SKM-1 (cell line): ENCODE results near the gene SHLD2.
"Not testable (repeated sequence)": the region's sequence is repeated elsewhere in the genome, so short reads cannot be mapped to it uniquely, and the experiment has no call there.

Experiments used
- DNase-seq: peaks from one replicate; lab custom pipeline; 2025; ENCODE audit not compliant: unreplicated experiment; lab: John Stamatoyannopoulos, UW

SHLD2 gene

GRCh38 chr10:87094373-87095235, at the start of gene SHLD2, which contains the start of gene GLUD1:
Gene SHLD2 (plus strand): TSS chr10:87095206. CDS start chr10:87151355, 56,149 bp downstream.
Gene GLUD1 (minus strand): TSS chr10:87094843. CDS start chr10:87094769, 74 bp downstream.
- peak; percentile 86 for DNase-seq

GRCh38 chr10:87045434-87045938, 49.5 kb upstream of the SHLD2 start:
- no peak for DNase-seq

GRCh38 chr10:87053111-87053510, 41.9 kb upstream of the SHLD2 start:
- DNase-seq: no peak

- no peak for DNase-seq
These were observed 41.3 kb upstream of the SHLD2 start for GRCh38 chr10:87053577-87054181.

- DNase-seq: no peak
These were observed 40.4 kb upstream of the SHLD2 start for GRCh38 chr10:87054373-87055295.

- DNase-seq: no peak
These were observed 36.8 kb upstream of the SHLD2 start for GRCh38 chr10:87058171-87058570.

GRCh38 chr10:87059401-87059800, 35.6 kb upstream of the SHLD2 start:
- no peak for DNase-seq

GRCh38 chr10:87060280-87060928, 34.6 kb upstream of the SHLD2 start:
- DNase-seq: no peak

- DNase-seq: no peak
These were observed 30.4 kb upstream of the SHLD2 start for GRCh38 chr10:87064651-87065050.

GRCh38 chr10:87066178-87066577, 28.8 kb upstream of the SHLD2 start:
- no peak for DNase-seq

- DNase-seq: no peak
These were observed 28.1 kb upstream of the SHLD2 start for GRCh38 chr10:87066865-87067264.

GRCh38 chr10:87068281-87068680, 26.7 kb upstream of the SHLD2 start:
- DNase-seq: no peak

GRCh38 chr10:87072449-87072848, 22.6 kb upstream of the SHLD2 start:
- no peak for DNase-seq

- not testable (repeated sequence) for DNase-seq
These were observed 18.6 kb upstream of the SHLD2 start for GRCh38 chr10:87076421-87076820.

- DNase-seq: no peak
These were observed 15.7 kb upstream of the SHLD2 start for GRCh38 chr10:87079106-87079836.

GRCh38 chr10:87080621-87081020, 14.4 kb upstream of the SHLD2 start:
- not testable (repeated sequence) for DNase-seq

GRCh38 chr10:87081574-87081973, 13.4 kb upstream of the SHLD2 start:
- not testable (repeated sequence) for DNase-seq

GRCh38 chr10:87082219-87082618, 12.8 kb upstream of the SHLD2 start:
- not testable (repeated sequence) for DNase-seq

GRCh38 chr10:87083576-87084290, 11.3 kb upstream of the SHLD2 start:
- not testable (repeated sequence) for DNase-seq
